MM.1S (cell line): Measurements from ENCODE around the gene ASB6.

Experiments
- CTCF ChIP-seq: fragments of 300-600 bp; sonication (generic); IDR thresholded peaks from 2 replicates; pipeline ENCODE4 v1.5.1; 2016; ENCODE audit warnings: antibody characterized with exemption, low read length, mixed read lengths
- EZH2 ChIP-seq: fragments of 300-600 bp; sonication (generic); optimal IDR thresholded peaks from 2 replicates; pipeline ENCODE3; 2017; ENCODE audit warnings: low read depth, mild to moderate bottlenecking, antibody characterized with exemption, low read length, mixed read lengths

- TF ChIP-seq CTCF (no peak), EZH2 (no peak)
These were observed 5.7 kb upstream of the ASB6 start for GRCh38 chr9:129647635-129648034.
